Esophagus muscularis mucosa (tissue), 4 donors: ENCODE results near the gene CTSW.

ENCODE experiments used
- EP300 ChIP-seq: sonication (generic); formaldehyde crosslinking; IDR thresholded peaks from one replicate; pipeline ENCODE4 v1.6.1; 2017; ENCODE audit warnings: antibody characterized with exemption
- POLR2A ChIP-seq: fragments of 450-650 bp; IDR thresholded peaks from one replicate; pipeline ENCODE4 v1.6.1; 2017; ENCODE audit warnings: antibody characterized with exemption, moderate library complexity, mild to moderate bottlenecking, low read depth
- POLR2AphosphoS5 ChIP-seq, 2 donors: sonication (generic); formaldehyde crosslinking; IDR thresholded peaks; one replicate each; pipeline ENCODE4 v1.6.1; 2017; ENCODE audit warnings: antibody characterized with exemption in 2 of 2
- TF ChIP-seq, protein P1 (sequence below), 3 experiments: fragments of 200-600 bp in 2 of 3; fragments of 450-650 bp in 1 of 3; sonication (generic) in 2 of 3; IDR thresholded peaks; one replicate each; pipeline ENCODE4 v1.5.1; 2017 to 2019; ENCODE audit warnings: antibody characterized with exemption in 3 of 3, mild to moderate bottlenecking in 2 of 3, moderate library complexity in 1 of 3

GRCh38 chr11:65921876-65922275 is 42.2 kb downstream of the CTSW start:
- TF ChIP-seq, protein P1, sequence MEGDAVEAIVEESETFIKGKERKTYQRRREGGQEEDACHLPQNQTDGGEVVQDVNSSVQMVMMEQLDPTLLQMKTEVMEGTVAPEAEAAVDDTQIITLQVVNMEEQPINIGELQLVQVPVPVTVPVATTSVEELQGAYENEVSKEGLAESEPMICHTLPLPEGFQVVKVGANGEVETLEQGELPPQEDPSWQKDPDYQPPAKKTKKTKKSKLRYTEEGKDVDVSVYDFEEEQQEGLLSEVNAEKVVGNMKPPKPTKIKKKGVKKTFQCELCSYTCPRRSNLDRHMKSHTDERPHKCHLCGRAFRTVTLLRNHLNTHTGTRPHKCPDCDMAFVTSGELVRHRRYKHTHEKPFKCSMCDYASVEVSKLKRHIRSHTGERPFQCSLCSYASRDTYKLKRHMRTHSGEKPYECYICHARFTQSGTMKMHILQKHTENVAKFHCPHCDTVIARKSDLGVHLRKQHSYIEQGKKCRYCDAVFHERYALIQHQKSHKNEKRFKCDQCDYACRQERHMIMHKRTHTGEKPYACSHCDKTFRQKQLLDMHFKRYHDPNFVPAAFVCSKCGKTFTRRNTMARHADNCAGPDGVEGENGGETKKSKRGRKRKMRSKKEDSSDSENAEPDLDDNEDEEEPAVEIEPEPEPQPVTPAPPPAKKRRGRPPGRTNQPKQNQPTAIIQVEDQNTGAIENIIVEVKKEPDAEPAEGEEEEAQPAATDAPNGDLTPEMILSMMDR (IDR thresholded peaks at IDR 0.05) = no peak
- TF ChIP-seq POLR2A (no peak), EP300 (no peak), POLR2AphosphoS5 (IDR thresholded peaks at IDR 0.05) (no peak)
